Testis (tissue), 2 donors: ENCODE results near the gene CALML6.

Experiments used
- CTCF ChIP-seq, 3 experiments: fragments of 450-650 bp in 2 of 3; fragments of 200-600 bp in 1 of 3; sonication (generic) in 1 of 3; IDR thresholded peaks; one replicate each; pipeline ENCODE4 v1.5.1; 2016 to 2019; ENCODE audit warnings: antibody characterized with exemption in 3 of 3, mild to moderate bottlenecking in 2 of 3, moderate library complexity in 1 of 3
- POLR2A ChIP-seq: fragments of 450-650 bp; IDR thresholded peaks from one replicate; pipeline ENCODE4 v1.6.1; 2017; ENCODE audit warnings: antibody characterized with exemption, mild to moderate bottlenecking, moderate library complexity

- TF ChIP-seq POLR2A (no peak), CTCF (IDR thresholded peaks at IDR 0.05) (no peak)
Observed at GRCh38 chr1:1903224-1903623, 11.8 kb upstream of the CALML6 start.
